GM12878 (cell line): Measurements from ENCODE around the gene SACM1L. TPM values are rescaled to one million over a fixed set of nuclear protein-coding genes. Genes with fewer than 3 reads are reported as not detected.

Experiments
- ATAC-seq: fragments of 200-7000 bp; cut with Tn5 transposase; 3 replicates; pipeline ENCODE4 v1.9.1; 2020; ENCODE audit warnings: mild to moderate bottlenecking, moderate library complexity
- BruUV-seq: library from RNA; stranded (reverse); fragments of 400-500 nt; replicated peaks from 2 replicates; lab custom pipeline; 2021; lab: Mats Ljungman, UMichigan
- CTCF ChIA-PET: fragments of 300-600 bp; sonication (Branson Sonifier 250); formaldehyde crosslinking; extraction: SDS; loops from one replicate; lab custom pipeline; 2021; ENCODE audit warnings: inconsistent platforms; lab: Yijun Ruan, JAX
- POLR2A ChIA-PET: fragments of 350-600 bp; formaldehyde crosslinking; extraction: SDS; loops from one replicate; lab custom pipeline; 2021; ENCODE audit warnings: inconsistent platforms; lab: Charles Lee
- RAD21 ChIA-PET: fragments of 300-600 bp; sonication (Branson Sonifier 250); formaldehyde crosslinking; loops from one replicate; lab custom pipeline; 2023; ENCODE audit warnings: antibody characterized with exemption; ENCODE audit not compliant: unreplicated experiment; lab: Charles Lee
- SMC1A ChIA-PET: fragments of 300-600 bp; sonication (Branson Sonifier 250); formaldehyde crosslinking; loops from one replicate; lab custom pipeline; 2023; ENCODE audit not compliant: unreplicated experiment, uncharacterized antibody; lab: Charles Lee
- DNase-seq: peaks from one replicate; pipeline ENCODE4 v3.0.0-alpha.2; 2011; ENCODE audit warnings: low read depth, low spot score
- FAIRE-seq: peaks from 3 replicates; lab custom pipeline; 2011; peaks lifted over from hg19 to GRCh38; lab: Jason Lieb, UNC
- H2AFZ ChIP-seq: 2 replicates; pipeline ENCODE4 v1.6.0; 2011; ENCODE audit warnings: low read depth, low read length, control low read depth; ENCODE audit not compliant: control insufficient read depth
- H3K27ac ChIP-seq: 2 replicates; pipeline ENCODE4 v1.5.1; 2011; ENCODE audit warnings: control low read depth; ENCODE audit not compliant: control insufficient read depth, insufficient read depth
- H3K27me3 ChIP-seq, 2 experiments: replicated peaks in 1 of 2; 2 replicates each; pipeline versions ENCODE4 v1.6.0 to v1.6.1; 2011; ENCODE audit warnings: low read length in 1 of 2; ENCODE audit not compliant: control insufficient read depth in 2 of 2, insufficient read depth in 2 of 2
- H3K36me3 ChIP-seq, 2 experiments: 2 replicates each; pipeline ENCODE4 v1.5.1; 2011; ENCODE audit warnings: low read length in 1 of 2; ENCODE audit not compliant: control insufficient read depth in 2 of 2, insufficient read depth in 2 of 2
- H3K4me1 ChIP-seq: 2 replicates; pipeline ENCODE4 v1.6.1; 2011; ENCODE audit warnings: mild to moderate bottlenecking, low read length, moderate library complexity, mixed read lengths; ENCODE audit not compliant: control insufficient read depth, insufficient read depth
- H3K4me2 ChIP-seq: 2 replicates; pipeline ENCODE4 v1.6.0; 2011; ENCODE audit warnings: control low read depth; ENCODE audit not compliant: control insufficient read depth, insufficient read depth
- H3K4me3 ChIP-seq: fragments of 200-600 bp; sonication (generic); 2 replicates; pipeline ENCODE4 v1.5.1; 2016
- H3K79me2 ChIP-seq: 2 replicates; pipeline ENCODE4 v1.6.0; 2011; ENCODE audit warnings: low read length; ENCODE audit not compliant: control insufficient read depth, insufficient read depth
- H3K9ac ChIP-seq: 2 replicates; pipeline ENCODE4 v1.8.0; 2011; ENCODE audit warnings: low read length, control low read depth, mixed read lengths; ENCODE audit not compliant: control insufficient read depth, insufficient read depth
- H3K9me3 ChIP-seq: replicated peaks from 3 replicates; pipeline ENCODE4 v1.5.1; 2011; ENCODE audit warnings: mild to moderate bottlenecking, low read length; ENCODE audit not compliant: control insufficient read depth, insufficient read depth
- H4K20me1 ChIP-seq: 2 replicates; pipeline ENCODE4 v1.6.0; 2011; ENCODE audit not compliant: control insufficient read depth, insufficient read depth
- ASH2L ChIP-seq: fragments of 300-600, 200-600 bp; sonication (generic); IDR thresholded peaks from 2 replicates; pipeline ENCODE4 v1.6.1; 2017; ENCODE audit warnings: low read depth, mild to moderate bottlenecking, borderline replicate concordance
- EED ChIP-seq: sonication (generic); IDR thresholded peaks from 2 replicates; pipeline ENCODE4 v1.6.1; 2016; ENCODE audit warnings: antibody characterized with exemption, low read depth
- EGR1 ChIP-seq, 2 experiments: IDR thresholded peaks; 1 replicate in 1 of 2; 2 replicates in 1 of 2; pipeline ENCODE4 v1.6.1; 2011 to 2012; ENCODE audit warnings: low read depth in 2 of 2, low read length in 2 of 2, borderline replicate concordance in 1 of 2, mild to moderate bottlenecking in 1 of 2, moderate library complexity in 1 of 2
- FOXK2 ChIP-seq: fragments of 450-650 bp; IDR thresholded peaks from 2 replicates; pipeline ENCODE4 v1.6.1; 2017; ENCODE audit warnings: mild to moderate bottlenecking, moderate library complexity
- KAT2A ChIP-seq: conservative IDR thresholded peaks from 2 replicates; pipeline ENCODE4 v1.6.1; 2011; ENCODE audit warnings: low read depth, low read length; ENCODE audit not compliant: control insufficient read depth
- RELB ChIP-seq: fragments of 450-650 bp; IDR thresholded peaks from 2 replicates; pipeline ENCODE4 v1.6.1; 2017; ENCODE audit warnings: low read depth, mild to moderate bottlenecking, moderate library complexity
- SMAD1 ChIP-seq: fragments of 450-650 bp; IDR thresholded peaks from 2 replicates; pipeline ENCODE4 v1.6.1; 2018; ENCODE audit warnings: mild to moderate bottlenecking, low read depth; ENCODE audit not compliant: partially characterized antibody
- SMAD5 ChIP-seq: IDR thresholded peaks from 2 replicates; pipeline ENCODE4 v1.6.1; 2016; ENCODE audit warnings: antibody characterized with exemption, low read depth
- SREBF2 ChIP-seq: IDR thresholded peaks from 2 replicates; pipeline ENCODE4 v1.6.1; 2012; ENCODE audit warnings: mild to moderate bottlenecking, low read length
- TAF1 ChIP-seq: IDR thresholded peaks from 2 replicates; pipeline ENCODE4 v1.6.1; 2011; ENCODE audit warnings: mild to moderate bottlenecking, low read depth, low read length, borderline replicate concordance
- ZNF384 ChIP-seq: IDR thresholded peaks from 2 replicates; pipeline ENCODE4 v1.6.1; 2012; ENCODE audit warnings: low read depth, mild to moderate bottlenecking, low read length, improper control_type of control experiment, borderline replicate concordance
- WGBS: methylation state at CpG from one replicate; pipeline ENCODE4 v1.1.6; 2016; ENCODE audit warnings: low lambda C conversion rate; ENCODE audit not compliant: insufficient replicate concordance, insufficient coverage; ENCODE audit errors: missing lambda C conversion rate; 5-methylcytosine and 5-hydroxymethylcytosine counted together
- in situ Hi-C: fragments of 300-500 bp; cut with MboI; formaldehyde crosslinking; loops from 9 replicates; pipeline ENCODE4 v1.14.3; 2018; ENCODE audit warnings: mixed read lengths
- intact Hi-C: fragments of 100-400 bp; cut with micrococcal nuclease; formaldehyde crosslinking; loops from one replicate; pipeline ENCODE4 v1.14.2; 2022; ENCODE audit not compliant: unreplicated experiment
- polyA plus RNA-seq, 11 experiments: library from polyadenylated mRNA; depleted of rRNA in 4 of 11; unstranded in 6 of 11; stranded (reverse) in 5 of 11; fragments of >200 nt; fragmentation: Nextera tagmentation in 4 of 11; fragmentation: Illumina TruSeq in 1 of 11; extraction: Ambion mirVana in 4 of 11; extraction: Trizol in 1 of 11; gene quantifications; 1 replicate in 1 of 11; 2 replicates in 10 of 11; pipeline versions ENCODE4 v1.2.1 to v1.2.3, GENCODE V29; 2011 to 2016; ENCODE audit warnings: inconsistent platforms in 2 of 11, missing spikeins in 2 of 11, low read depth in 1 of 11
- total RNA-seq, 4 experiments: library from RNA; depleted of rRNA in 3 of 4; stranded (reverse); fragments of >200 nt in 3 of 4; fragmentation: Illumina TruSeq in 1 of 4; extraction: Trizol in 1 of 4; gene quantifications; 2 replicates each; pipeline versions ENCODE4 v1.2.1 to v1.2.3, GENCODE V29; 2013 to 2021

SACM1L gene
- total and polyA plus RNA-seq, 10 of the 15 experiments (the other 5 are each of a cell fraction or from before 2014, with no cell fraction given), result 16.5 to 48.3 (median 28.9) TPM

DNA sequence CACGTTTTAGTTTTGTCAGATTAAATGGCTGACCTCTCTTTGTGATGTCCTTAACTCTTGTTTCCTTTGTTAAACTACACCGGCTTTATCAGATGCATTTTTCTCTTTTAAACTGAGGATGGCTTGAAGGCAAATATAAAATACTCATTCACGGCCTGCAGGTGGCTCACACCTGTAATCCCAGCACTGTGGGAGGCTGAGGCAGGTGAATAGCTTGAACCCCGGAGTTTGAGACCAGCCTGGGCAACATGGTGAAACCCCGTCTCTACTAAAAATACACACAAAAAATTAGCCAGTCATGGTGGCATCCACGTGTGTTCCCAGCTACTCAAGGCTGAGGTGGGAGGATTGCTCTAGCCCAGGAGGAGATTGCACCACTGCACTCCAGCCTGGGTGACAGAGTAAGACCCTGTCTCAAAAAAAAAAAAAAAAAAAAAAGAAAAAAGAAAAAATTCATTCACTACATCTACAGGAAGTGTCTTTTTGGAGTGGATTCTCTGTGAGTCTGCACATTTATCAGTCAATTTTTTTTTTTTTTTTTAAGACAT lies 34.7 kb upstream of the SACM1L start:
- no peak overlapping the region for H3K4me2 ChIP-seq
- TF ChIP-seq SMAD1 (no peak), TAF1 (no peak), ASH2L (no peak), FOXK2 (no peak), EGR1 (IDR thresholded peaks at IDR 0.05; ENCODE audit: borderline replicate concordance in 1 of 2, low read depth in 2 of 2, low read length in 2 of 2) (no peak), KAT2A (no peak), SMAD5 (no peak), ZNF384 (no peak), EED (no peak), RELB (no peak), SREBF2 (no peak)
- H3K9me3 ChIP-seq, result no peaks in the 10 kb centered on the region; the same call in 2 of the 3 replicates
- no peak overlapping the region for H2AFZ ChIP-seq
- BruUV-seq, result no TSS peak
- no peak overlapping the region for H3K27ac ChIP-seq
- CTCF ChIA-PET, result interaction anchor here (0.6 to 4.7 kb wide), 16 partner anchors 9 to 342 kb away, joined by 3 to 88 read pairs (median 3); no protein-coding TSS in a partner anchor
- intact Hi-C loops (no loop called here), in situ Hi-C loops (no loop called here)
- H3K4me1 ChIP-seq, result peaks cover 29% of the 10 kb centered on the region
- no peaks in the 10 kb centered on the region for H3K27me3 ChIP-seq
- no peak for DNase-seq
- ATAC-seq, result no peak
- RAD21 ChIA-PET, result interaction anchor here (0.7 to 5.0 kb wide), 9 partner anchors 9 to 142 kb away, joined by 3 to 63 read pairs (median 5); no protein-coding TSS in a partner anchor
- FAIRE-seq, result no peak
- H3K4me3 ChIP-seq, result no peak overlapping the region
- SMC1A ChIA-PET, result interaction anchor here (0.7 to 5.2 kb wide), 10 partner anchors 9 to 433 kb away, joined by 3 to 47 read pairs (median 4); partner anchors contain the start of gene LIMD1
- no peaks in the 10 kb centered on the region for H4K20me1 ChIP-seq
- no peak overlapping the region for H3K9ac ChIP-seq
- peaks cover 15% of the 10 kb centered on the region for H3K79me2 ChIP-seq
- POLR2A ChIA-PET, result interaction anchor here (0.6 to 1.2 kb wide), 4 partner anchors 10 to 107 kb away, joined by 3 to 6 read pairs (median 4); no protein-coding TSS in a partner anchor
- H3K36me3 ChIP-seq, result peaks cover 2 to 7% of the 10 kb centered on the region in 2 experiments; a peak in 3 of 4 replicates
- 50% methylated on average over 5 of the region's 6 CpGs for WGBS
